ENCODE measurements around the gene REV3L.

The REV3L gene

DNA sequence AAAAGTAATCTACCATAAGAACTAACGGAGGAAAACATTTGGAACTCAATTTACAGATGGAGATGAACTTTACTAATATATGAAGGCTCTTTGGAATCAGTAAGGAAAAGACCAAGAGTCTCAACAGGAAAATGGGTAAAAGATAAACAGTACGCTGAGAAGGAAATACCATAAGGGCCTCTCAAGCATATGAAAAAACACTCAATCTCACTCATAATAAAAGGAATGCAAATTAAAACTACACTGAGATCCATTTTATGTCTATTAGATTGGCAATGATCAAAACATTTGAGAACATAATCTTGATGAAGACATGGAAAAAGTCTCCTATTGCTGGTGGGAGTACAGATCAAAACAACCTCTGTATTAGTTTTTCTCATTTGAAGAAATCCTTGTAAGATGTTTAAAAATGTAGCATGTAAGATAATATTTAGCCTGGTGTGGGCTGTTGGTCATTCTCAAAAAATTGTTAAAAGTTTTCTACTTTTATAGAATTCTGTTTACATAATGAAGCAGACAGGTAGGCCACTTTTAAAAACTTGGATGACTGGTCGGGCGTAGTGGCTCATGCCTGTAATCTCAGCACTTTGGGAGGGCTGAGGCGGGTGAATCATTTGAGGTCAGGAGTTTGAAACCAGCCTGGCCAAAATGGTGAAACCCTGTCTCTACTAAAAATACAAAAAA, 14.5 kb downstream of the REV3L start:
- no peak for DNase-seq (ENCODE audit: low read depth)

DNA sequence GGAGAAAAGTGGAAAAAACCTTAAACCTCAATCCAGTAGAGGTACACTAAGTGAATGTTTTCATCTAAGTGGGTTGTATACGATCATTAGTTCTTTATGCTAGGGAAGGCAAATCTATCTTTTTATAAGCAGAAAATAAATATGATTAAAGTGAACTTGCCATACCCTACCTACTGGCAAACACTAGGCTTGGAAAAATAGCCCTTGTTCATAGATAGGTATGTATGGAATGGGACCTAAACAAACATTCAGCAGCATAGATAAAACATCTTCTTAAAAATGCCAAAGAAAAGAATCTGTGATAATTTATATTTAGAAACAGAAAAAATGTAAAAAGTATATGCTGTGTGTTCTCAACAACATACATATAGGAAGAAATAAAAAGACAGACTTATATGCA, 18.8 kb downstream of the REV3L start:
- no peak for DNase-seq (ENCODE audit: low read depth)

DNA sequence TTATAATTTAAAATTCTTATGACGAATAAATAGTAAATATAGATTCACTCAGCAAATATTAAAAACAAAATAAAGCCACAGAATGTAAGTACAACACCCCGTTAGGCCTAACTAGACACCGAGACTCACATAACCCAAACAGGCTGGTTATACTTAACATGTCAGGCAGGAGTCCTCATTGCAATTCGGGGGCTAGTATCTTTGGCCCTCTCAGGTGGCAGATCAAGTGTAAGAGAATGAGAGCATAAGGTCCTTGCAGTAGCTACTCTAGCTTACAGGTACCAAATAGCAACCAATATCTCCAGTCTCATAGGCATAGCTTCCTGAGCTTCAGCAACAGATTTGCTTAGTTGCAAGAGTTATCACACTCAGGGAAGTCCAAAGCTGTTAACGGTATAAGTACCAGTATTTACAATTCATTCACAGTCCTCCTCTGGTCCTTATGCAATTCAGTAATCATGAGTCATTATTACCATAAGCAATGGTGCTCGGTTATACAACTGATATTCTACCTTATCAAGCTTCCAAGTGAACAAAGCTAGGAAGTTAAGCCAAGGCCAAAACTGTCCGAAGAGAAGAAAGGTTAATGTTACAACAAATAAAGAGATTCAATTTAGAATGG, 20.1 kb downstream of the REV3L start:
- no peak for DNase-seq (ENCODE audit: low read depth)

DNA sequence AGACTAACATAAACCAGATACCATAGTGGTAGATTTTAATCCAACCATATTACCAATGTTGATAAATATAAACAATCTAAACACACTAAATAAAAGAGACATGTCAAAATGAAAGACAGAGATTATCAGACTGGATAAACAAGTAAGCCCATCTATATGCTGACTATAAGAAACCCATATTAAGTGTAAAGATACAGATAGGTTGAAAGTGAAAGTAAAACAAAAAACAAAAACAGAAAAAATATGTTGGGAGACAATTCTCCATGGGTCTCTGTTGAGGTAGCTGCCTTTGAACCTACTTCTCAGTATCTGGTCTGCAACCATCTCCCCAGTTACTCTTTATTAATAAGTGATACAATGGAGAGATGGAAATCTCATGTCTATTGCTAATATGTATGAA, 21.2 kb downstream of the REV3L start:
- no peak for DNase-seq (ENCODE audit: low read depth)

DNA sequence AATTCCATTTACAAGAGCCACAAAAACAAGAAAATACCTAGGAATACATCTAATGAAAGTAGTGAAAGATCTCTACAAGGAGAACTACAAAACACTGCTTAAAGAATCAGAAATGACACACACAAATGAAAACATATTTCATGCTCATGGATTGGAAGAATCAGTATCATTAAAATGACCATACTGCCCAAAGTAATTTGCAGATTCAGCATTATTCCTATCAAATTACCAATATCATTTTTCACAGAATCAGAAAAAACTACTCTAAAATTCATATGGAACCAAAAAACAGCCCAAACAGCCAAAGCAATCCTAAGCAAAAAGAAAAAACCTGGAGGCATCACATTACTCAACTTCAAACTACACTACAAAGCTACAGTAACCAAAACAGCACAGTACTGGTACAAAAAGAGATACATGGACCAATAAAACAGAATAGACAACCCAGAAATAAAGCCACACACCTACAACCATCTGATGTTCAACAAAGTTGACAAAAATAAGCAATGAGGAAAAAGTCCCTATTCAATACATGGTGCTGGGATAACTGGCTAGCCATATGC, 24.3 kb downstream of the REV3L start:
- no peak for DNase-seq (ENCODE audit: low read depth)

DNA sequence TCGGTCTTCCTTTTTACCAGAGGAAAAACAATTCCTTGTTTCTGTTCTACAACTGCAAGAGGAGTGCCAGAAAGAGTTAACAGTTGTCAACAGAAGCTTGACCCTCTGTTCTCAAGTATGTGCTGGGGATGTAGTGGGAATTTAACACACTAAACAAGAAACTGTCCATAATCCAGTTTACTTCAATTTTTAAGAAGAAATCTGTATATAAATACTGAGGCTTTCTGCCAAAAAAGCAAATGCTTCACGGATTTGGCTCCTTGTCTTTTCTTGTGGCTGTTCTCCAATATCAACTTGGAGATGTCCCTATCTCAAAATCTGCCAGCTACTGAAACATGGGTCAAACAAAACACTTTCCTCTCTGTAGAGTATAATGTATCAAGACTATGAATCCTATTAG, 26.8 kb downstream of the REV3L start:
- DNase-seq (ENCODE audit: low read depth), result no peak

DNA sequence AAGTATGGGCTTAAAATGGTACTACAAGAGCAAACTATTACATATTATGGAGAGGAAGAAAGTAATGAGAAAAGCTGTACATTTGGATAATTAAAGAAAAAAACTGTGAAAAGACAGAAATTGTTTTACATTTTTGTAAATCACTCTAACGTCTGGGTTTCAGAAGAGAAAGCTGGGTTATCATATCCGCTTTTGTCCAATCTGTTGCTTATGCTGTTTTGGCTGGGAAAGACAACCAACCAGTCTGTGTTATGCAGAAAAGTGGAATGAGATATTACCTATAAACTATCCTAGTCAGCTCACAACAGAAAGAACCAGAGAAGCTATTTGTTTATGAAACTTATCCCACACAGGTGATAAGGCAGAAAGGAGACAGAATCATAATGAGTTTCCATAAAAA, 32.4 kb downstream of the REV3L start:
- DNase-seq (ENCODE audit: low read depth), result no peak

DNA sequence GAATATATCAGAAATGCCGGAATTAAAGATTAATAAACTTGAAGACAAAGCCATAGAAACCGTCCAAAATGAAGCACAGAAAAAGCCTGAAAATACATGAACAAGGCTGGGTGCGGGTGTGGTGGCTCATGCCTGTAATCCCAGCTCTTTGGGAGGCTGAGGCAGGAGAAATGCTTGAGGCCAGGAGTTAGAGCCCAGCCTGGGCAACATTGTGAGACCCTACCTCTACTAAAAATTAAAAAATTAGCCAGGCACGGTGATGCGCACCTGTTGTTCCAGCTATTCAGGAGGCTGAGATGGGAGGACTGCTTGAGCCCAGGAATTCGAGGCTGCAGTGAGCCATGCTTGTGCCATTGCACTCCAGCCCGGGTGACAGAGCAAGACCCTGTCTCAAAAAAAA, 32.9 kb downstream of the REV3L start:
- no peak for DNase-seq (ENCODE audit: low read depth)

DNA sequence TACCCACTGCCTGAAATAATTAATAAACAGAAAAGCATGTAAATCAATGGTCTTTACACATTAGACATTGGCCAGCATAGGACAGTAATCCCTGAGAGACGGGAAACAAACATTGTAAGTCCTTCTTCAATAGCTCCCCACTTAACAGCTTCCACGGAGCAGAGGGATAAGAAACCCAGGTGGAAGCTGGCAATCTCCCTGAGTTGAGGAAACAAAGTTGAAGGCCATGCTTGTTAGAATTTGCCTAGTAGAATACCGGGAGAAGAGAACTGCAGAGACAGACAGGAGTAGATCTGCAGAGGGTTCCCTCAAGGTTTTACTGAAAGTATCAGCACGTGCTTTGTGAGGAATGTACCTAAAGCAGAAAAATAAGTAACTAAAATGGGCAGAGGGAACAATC, 33.9 kb downstream of the REV3L start:
- DNase-seq (ENCODE audit: low read depth), result no peak

DNA sequence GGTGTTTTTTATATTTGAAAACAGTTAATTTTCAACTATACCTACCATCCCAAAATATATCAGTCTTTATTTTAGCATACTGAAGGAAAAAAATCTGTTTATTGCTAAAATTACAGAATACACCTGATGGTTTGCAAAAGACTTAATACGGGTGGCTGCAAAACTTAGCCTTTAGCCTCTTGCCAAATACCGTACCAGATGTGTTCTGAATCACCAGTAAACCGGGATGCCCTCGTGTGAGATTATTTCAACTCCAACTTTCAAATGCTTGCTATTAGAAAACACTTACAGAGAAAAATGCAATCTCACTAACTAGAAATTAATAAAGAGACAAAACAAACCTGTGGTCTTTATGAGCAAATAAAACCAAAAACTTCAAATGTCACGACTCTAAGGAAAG, 36.0 kb downstream of the REV3L start:
- no peak for DNase-seq (ENCODE audit: low read depth)

DNA sequence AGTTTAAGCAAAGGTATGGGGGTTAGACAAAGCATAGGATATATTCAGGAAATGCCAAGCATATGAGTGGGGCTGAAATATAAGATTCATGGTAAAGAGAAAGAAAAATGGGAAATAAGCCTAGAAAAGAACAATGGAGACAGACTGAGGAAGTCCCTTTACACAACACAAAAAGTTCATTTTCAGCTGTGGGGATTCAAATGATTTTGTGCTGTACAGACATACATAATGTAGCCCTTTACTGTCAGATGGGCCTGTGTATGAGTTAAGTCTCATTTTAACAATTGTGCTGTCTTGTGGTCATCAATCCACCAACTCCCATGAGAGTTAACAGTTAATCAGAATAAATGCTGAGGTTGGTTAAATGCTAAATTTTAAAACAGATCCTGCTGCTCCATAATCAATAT, 37.2 kb downstream of the REV3L start:
- no peak for DNase-seq (ENCODE audit: low read depth)

DNA sequence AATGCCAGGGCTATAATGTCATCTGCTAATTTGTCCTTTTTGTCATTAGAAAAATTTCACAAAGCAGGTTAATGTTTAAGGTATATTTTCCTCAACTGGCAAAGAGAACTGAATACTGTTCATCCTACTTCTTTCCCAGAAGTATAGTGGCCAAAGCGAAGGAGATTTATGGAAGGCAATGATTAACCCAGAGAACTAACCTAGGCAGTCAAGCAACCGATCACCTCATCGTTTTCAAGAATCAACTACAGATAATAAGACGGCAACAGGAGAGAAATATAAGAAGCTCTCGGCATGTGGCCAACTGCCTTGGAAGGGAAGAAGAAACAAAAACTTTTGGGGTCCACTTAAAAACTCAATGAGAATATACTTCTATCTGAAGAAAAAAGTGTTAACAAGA, 38.2 kb downstream of the REV3L start:
- DNase-seq (ENCODE audit: low read depth), result no peak

DNA sequence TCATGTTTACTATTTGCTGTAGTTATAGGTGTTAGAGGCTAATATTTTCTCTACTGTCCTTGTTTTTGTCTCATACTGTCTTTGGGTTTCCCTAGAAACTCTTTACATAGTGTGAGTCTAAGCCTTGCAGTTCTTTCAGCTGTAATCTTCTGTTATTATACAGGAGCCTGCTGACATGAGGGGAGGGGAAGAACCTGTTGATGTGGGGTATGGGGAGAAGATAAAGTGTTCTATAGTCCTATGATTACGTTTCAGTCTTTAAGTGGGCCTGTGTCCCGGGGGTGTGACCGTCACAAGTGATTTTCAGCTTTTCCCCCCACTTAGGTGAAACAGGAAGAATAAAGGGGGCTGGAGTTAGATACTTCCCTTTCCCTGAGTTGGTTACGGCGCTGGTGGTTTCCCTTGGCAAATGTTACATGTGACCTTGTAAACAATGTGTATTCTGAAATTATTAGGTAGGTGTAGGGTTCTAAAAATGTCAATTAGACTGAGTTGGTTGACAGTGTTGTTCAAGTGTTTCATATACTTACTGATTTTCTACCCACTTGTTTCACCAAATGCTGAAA, 41.3 kb downstream of the REV3L start:
- DNase-seq (ENCODE audit: low read depth), result no peak

DNA sequence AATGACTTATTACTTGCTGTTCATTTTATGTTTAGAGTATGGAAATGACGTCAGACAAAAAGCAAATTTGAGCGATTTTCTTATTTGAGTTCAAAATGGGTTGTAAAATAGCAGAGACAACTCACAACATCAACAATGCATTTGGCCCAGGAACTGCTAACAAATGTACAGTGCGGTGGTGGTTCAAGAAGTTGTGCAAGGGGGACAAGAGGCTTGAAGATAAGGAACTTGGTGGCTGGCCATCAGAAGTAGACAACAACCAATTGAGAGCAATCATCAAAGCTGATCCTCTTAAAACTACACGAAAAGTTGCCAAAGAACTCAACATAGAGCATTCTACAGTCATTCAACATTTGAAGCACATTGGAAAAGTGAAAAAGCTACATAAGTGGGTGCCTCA, 43.8 kb downstream of the REV3L start:
- no peak for DNase-seq (ENCODE audit: low read depth)

DNA sequence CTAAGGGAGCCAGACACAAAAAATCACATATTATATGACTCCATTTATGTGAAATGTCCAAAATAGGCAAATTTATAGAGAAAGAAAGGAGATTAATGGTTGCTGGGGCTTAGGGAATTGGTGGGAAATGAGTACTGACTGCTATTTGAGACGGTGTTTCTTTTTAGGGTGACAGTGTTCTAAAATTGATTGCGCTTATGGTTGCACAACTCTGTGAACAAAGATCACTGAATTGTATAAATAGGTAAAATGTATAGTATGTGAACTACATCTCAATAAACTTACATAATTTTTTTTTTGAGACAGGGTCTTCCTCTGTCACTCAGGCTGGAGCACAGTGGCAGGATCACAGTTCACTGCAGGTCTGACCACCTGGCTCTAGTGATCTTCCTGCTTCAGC, 45.4 kb downstream of the REV3L start:
- DNase-seq (ENCODE audit: low read depth), result no peak

DNA sequence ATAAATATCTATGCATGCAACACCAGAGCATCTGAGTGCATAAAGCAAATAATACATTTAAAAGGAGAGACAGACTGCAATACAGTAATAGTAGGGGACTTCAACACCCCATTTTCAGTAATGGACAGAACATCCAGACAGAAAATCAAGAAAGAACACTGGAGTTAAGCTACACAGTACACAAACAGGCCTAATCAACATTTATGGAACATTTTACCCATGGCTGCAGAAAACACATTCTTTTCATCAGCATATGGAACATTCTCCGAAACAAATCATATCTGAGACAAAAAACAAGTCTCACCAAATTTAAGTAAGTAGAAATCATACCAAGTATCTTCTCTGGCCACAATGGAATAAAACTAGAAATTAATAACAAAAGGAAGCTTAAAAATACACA, 50.5 kb downstream of the REV3L start:
- no peak for DNase-seq (ENCODE audit: low read depth)

DNA sequence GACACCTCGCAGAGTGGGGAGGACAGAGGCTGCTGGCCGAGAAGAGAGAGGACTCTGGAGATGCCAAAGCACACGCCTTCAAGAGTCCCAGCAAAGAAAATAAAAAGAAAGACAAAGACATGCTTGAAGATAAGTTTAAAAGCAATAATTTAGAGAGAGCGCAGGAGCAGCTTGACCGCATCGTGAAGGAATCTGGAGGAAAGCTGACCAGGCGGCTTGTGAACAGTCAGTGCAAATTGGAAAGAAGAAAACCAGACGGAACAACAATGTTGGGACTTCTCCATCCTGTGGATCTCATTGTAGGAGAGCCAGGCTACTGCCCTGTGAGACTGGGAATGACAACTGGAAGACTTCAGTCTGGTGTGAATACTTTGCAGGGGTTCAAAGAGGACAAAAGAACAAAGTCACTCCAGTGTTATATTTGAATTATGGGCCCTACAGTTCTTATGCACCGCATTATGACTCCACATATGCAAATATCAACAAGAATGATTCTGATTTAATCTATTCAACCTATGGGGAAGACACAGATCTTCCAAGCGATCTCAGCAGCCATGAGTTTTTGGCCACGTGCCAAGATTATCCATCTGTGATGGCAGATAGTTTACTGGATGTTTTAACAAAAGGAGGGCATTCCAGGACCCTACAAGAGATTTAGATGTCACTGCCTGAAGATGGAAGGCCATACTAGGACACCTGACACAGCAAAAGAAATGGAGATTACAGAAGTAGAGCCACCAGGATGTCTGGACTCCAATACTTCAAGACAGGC, 52.2 kb downstream of the REV3L start:
- no peak for DNase-seq (ENCODE audit: low read depth)

DNA sequence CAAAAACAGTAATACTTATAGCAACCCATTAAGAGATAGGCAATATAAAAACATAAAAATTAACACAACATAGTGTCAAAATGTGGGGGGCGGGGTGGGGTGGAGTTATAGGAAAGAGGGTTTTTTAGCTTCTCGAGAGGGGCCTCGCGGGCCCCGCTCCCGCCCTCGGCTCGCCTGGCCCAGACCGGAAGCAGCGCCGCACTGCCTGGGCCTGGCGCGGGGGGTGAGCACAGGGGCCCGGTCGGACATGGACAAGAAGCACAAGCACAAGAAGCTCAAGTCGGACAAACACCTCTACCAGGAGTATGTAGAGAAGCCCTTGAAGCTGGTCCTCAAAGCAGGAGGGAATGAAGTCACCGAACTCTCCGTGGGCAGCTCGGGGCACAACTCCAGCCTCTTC, 53.4 kb downstream of the REV3L start:
- DNase-seq (ENCODE audit: low read depth), result no peak

DNA sequence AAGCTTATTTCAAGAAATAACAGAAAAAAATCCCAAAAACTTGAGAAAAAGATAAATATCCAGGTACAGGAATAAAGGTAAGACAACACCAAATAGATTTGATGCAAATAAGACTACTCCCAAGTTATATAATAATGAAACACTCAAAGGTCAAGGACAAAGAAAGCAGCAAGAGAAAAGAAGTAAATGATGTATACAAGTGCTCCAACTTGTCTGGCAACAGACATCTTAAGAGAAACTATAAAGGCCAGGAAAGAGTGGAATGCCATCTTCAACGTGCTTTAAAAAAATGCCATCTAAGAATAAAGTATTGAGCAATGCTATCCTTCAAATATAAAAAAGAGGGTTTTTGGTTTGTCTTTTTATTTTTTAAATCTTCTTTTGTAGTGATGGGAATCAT, 54.2 kb downstream of the REV3L start:
- DNase-seq (ENCODE audit: low read depth), result no peak

DNA sequence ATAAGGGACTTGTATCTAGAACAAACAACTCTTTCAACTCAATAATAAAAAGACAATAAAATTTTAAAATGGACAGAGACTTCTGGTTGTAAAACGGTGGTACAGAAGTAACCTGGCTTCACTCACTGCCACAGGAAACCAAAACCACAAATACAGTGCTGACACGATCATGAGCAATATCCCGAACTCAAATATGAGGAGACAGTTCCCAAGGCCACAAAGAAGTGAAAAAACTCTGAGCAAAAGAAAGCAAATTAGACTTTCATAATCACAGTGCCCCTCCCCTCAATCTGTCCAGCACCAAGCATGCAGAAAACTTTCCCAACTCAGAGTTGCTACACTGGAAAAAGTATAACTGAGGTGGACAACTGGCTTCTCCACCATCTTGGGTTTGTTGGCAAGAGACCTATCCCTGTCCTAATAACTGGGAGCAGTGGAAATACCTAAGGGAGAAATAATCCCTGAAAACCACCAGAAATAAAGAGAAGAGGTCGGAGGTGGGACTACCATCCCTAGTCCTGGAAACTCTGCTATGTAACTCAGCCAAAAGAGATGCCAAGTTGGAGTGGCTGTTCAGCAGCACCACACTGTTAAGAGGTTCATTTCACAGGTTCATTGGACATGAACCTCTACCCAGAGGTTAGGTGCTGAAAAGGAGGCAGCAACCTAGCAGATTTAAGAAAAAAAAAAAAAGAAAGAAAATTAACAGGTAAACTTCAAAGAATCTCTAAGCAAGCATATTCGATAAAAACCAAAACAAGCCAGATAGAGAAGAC, 55.5 kb downstream of the REV3L start:
- DNase-seq (ENCODE audit: low read depth), result peak; percentile 83

DNA sequence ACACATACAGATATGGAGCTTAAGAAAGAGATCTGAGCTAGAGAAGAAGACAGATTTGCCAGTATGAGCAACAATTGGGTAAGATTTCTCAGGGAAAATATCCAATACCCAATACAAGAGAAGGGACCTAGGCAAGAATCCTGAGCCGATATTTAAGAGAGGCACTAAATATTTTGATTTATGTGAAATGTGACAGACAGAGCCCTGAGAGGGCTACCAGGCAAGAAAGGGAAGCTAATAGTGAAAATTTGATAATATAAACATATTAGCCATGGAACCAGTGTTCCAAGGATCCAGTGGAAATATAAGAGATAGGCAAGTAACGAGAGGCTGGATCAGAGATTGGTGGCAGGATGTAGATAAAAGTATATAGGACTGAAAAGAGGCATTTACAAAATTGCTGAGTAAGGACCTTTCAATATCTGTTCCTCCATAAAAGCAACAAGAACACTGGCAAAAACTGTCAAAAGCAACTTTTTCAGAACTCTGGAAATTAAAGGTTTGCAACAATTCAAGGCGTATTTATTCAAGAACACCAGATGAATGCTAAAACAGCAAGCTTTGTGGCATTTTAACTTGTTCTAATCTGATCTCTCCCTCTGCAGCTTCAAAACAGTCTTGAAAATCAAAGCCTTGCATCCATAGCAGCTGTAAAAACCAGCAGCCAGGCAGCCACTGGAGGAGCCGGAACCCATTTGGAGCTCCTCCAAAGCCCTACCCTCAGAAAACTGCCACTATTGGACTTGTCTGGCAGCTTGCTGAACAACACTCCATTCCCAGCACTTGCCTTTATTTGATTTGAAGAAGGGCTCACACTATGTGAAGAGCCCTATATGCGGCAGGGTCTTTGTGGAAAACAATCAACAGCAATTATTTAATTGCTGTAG, 58.8 kb downstream of the REV3L start:
- no peak for DNase-seq (ENCODE audit: low read depth)
